SK-N-DZ (cell line): Measurements from ENCODE around the gene ASB16.

ENCODE experiments used
- DNase-seq: peaks from one replicate; pipeline ENCODE4 v3.0.0-alpha.2; 2015; ENCODE audit warnings: low spot score

The ASB16 gene

DNA sequence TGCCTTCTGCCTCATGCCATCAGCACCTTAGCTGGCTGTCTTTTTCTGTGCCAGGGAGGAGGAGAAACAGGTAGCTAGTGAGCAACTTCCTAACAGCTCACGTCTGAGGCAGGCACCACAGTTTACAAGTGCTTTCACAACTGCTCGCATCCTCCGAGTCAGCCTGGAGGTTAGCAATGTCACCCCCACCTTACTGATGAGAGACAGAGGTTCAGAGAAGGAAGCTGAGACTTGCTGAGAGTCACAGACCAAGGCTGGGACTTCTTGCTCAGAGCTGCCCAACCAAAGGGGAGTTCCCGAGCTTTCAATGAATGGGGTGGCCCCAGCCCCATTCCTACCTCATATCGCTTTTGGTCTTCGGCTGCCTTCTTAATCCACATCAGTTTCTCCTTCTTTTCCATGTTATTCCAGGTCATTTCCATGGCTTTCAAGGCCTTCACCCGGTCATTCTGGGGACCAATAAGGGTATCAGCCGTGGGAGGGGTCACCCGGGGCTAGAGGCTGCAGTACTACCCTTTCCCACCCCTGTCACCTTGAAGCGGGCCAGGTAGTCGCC, 39.4 kb downstream of the ASB16 start:
- DNase-seq, result no peak

DNA sequence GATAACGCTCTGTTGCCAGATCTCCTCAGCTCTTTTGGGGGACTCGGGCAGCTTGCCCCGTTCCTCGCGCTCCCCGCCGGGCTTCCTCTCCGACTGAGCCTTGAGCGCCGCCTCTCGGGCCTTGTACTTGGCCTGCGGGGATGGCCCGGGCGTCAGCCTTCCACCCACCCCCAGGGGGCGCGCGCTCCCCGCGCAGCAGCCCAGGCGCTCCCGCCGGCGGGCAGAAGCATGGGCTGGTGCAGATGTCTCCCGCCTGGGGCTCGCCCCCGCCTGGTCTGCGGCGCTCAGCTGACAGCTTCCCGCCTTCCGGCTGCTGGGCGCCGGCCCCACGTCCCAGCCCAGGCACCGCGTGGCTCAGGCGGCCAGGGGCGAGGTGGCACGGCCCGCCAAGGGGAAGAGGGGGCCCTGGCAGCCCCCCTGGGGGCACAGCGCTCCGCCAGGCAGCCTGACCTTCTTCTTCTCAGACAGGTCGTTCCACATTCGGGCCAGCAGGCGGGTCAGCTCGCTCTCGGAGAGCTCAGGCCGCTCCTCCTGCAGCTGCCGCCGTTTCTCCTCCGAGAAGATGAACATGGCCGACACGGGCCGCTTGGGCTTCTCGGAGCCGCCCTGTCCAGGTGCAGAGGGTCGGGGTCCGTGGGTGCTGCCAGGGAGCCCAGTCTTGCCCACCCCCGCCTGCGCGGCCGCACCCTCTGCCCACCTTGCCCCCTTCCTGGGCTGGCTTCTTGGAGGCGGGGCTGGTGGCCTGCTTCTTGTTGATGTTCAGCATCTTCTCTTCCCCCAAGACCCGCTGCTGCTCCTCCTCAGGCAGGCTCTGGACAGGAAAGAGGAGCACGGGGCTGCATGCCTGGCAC, 40.1 kb downstream of the ASB16 start:
- peak; percentile 91 for DNase-seq

DNA sequence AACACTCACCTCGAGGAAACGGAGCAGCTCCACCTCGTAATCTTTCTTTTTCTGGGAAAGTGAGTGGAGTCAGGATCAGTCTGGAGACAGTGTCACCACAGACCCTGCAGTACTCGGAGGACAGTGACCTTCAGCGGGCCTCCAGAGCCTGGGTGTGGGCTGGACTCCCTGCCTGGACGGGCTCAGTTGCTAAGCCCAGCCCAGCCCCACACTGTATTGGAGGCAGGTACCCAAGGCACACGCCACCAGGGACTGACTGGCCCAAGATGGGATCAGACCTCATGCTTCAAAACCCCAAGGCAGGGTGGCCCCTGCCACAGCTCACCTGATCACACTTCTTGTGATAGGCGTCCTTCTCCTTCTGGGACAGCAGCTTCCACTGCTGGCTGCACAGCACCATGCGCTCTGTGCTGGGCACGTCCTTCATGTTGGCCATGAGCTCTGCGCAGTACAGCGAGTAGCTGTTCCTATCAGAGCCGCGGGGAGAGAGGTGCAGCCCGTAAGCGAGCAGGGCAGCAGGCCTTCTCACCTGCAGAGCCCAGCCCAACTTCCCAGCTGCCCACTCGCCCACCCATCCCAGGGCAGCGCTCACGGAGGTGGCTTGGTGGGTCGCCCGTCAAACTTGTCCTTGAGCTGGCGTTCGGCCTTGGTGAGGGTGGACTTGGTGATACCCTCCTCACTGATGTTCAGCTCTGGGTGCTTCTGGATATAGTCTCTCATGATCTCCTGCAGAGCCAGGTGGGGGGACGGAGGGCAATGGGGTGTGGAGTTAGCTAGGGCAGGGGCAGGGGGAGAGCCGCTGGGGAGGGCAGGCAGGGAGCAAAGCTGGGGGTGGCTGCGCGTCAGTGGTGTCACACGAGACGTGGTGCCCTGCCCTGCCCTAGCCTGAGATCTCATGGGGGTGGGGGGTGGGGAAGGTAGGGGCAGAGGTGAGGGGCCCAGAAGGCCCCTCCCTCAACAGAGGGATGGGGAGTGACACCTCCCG, 41.1 kb downstream of the ASB16 start:
- no peak for DNase-seq

DNA sequence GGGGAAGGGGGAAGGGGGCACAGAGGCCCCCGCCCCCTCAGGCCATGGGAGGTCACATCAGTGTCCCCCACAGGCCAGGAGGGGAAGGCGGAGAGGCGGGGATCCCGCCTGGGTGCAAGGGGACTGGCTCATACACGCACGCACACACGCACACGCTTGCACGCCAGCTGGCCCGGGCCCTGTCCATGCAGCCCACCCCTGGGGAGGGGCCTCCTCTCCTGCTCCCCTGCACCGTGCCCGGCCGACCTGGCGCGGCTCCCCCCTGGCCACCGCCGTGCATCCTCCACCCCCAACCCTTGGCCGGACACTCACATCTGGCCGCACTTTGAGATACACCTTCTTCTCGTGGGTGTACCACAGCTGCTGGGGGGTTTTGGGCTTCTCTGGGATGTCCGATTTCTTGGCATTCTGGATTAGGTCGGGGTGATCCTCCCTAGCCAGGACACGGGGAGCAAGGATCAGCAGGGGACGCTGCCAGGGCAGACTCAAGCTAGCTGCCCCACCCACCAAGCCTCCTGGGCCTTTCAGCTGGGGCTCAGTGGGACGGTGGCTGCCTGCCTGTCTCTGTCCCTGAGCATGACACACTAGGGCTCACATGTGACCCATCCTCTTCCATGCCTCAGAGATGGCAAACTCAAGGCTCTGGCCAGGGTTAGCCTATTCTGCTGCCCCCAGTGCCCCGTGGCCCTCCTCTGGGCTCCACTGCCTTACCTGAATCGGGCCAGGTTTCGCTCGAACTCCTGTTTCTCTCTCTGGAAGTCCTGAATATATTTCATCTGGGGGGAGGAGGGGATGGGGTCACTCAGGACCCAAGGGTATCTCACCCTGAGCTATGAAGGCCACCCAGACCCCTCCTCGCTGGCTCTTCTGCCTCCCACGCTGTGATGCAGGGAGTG, 42.3 kb downstream of the ASB16 start:
- no peak for DNase-seq

DNA sequence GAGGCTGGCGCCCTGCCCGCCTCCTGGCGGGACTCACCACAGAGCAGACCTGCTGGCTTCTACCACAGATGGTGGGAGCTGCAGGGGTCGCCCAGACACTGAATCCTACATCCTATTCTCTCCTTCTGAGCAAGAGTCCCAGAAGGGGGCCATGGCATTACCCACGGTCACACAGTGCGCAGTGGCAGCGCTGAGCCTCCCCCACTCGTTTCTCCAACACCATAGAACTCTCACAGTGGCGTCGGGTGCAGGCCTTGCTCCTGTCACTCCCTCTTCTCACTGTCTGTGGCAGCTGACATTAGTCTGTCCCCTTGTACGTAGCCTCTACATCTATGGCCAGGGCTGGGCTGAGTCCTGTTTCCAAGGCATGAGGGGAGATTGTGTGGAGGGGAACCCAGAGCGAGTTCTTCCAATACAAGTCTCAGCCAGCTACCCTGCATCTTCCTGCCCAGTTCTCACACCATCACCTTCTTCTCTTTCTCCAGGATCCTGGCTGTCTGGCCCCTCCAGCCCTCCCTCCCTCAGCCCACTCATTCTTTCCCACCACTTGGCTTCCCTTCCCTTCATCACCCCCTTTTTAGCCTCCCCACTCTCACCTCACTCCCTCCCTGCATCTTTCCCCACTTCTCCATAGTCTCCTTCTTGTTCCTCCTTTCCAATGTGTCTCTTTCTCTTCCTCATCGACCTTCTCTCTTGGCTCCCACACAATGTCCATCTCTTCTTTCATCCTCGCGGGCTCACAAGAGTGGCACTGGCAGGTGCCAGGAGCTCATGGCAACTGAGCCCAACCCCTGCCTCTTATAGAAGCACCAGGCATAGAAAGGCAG, 43.1 kb downstream of the ASB16 start:
- no peak for DNase-seq

DNA sequence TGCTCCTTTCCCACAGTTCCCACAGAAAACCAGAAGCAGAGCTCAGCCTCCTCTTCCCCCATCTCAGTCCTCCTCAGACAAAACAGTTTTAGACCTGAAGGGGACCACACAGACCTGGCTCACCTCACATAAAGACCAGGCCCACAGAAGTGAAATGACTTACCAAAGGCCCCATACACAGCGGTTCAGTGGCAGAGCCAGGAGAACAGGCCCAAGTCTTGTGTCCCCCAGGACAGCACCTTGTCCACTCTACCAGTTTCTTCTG, 43.7 kb downstream of the ASB16 start:
- no peak for DNase-seq

DNA sequence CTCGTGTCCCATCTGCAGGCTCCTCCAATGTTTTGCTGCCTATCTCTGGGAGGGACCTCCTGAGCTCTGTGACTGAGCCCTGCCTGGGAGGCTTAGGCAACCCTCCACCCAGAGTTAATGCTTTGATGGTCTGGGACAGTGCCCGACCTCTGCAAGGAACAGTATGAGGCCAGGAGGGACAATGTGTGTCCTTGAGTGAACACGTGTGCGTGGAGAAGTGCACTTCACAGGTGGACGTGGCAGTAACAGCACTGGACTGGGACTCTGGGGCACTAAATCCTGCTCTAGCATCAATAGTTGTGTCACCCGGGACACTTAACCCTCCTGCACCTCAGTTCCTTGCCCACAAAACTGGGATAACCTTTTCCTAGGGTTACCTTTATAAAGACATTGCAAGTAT, 44.4 kb downstream of the ASB16 start:
- no peak for DNase-seq

DNA sequence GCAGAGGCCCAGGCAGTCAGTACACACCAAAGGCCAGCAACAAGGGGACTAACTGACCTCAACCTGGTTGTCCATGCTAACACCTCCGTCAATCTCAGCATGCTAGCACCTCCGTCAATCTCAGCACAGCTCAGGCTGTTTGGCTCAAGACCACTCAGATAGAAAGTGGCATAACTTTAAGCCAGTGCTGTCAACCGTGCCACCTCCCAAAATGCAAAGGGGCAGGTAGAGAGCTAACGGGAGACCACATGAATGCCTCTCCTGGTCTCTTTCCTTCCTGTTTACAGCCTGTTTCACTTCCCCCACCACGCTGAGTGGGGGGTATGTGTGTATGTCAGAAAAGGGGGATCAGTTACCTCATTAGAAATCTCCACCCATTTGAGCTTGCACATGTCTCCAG, 45.7 kb downstream of the ASB16 start:
- no peak for DNase-seq

DNA sequence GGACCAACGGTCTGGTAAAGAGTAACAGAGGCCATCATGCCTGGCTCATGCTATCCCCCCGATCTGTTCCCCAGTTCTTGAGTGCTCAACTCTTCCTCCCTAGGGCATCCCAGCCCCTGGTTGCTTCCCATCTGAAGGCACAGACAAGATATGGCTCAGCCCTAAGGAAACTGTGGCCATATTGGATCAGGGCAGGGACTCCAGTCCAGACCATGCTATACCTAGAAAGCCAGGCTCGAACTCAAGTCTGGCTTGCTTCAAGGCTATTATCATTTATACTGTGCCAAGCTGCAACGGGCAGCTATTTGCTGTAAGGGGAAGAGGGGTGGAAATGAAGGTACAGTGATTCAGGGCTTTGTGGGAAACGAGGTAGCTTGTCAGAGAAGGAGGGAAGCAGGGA, 46.2 kb downstream of the ASB16 start:
- no peak for DNase-seq

DNA sequence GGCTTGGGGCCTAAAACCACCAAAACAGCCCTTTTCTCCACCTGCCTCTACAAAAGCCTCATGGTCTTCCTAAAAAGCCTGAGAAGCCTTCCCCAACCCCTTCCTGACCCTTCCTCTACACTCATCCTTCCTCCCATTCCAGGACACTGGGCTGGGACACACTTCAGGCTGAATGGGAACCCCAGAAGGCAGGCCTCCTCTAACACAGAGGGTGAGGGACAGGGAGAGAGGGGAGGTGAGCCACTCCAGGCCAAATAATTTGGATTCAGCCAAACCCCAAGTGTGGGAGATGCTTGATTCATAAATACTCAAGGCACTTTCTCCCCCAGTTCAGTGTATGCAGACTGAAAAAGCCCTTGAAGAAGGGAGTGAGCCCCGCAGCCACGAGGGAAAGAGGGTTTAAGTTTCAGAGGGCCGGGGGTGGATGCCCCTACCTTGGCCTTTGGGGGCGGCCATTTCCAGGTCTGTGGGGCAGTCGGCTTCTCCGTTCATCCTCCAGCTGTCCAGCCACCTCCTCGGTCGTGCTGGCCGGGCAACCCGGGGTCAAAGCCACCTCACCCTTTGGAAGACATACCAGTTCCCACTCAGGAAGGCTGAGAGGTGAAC, 47.3 kb downstream of the ASB16 start:
- no peak for DNase-seq

DNA sequence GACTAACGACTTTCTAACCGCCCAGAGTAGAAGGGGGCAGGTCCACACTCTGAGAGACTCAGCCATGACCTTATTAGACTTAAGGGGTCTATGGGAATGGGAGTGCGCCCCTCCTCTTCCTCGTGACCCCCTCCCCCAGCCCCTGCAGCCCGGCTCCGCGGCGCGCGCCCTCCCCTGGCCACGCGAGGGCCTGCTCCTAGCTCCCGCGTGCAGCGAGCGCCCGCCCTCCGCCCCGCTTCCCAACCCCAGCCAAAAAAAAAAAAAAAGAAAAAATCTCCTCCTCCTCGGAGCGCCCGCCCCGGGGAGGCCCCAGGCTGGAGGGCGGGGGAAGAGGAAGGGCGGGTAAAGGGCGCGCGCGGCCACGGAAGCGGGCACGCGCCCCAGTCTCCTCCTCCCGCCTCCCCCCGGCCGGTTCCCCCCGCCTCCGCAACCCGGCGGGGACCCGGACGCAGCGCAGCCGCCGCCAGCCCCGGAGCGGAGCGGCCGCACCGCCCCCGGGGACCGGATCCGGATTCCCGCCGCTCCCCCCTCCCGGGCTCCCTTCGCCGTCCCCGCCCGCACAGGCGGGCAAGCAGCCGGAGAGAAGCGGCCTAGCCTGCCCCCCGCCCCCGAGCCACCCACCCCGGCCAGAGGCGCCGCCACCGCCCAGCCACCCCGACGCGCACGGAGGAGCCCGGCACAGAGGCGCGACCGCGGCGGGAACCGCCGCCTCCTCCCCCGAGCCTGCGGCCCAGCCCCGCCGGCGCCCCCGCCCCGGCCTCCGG, 48.0 kb downstream of the ASB16 start:
- peak; percentile 93 for DNase-seq

DNA sequence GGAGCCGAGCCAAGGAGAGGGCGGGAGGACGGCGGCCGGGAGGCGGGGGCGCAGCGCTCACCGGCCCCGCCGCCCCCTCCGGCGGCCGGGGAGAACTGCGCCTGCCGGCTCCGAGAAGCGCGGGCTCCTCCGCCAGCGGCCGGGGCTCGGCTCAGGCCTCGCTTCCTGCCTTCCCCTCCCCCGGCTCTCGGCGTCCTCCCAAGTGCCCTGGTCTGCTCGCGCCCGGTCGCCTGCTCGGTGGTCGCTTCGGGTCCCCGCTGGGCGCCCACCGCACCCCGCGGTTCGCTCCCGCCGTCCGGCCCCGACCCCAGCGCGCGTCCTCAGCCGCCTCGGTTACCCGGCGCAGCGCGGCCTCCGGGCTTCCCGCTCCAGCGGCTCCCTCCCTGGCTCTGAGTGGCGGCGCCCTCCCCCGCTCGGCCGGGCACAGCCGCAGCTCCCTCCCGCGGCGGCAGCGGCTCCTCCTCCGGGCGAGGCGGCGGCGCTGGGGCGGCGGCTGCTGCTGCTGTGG, 48.7 kb downstream of the ASB16 start:
- peak; percentile 66 for DNase-seq

DNA sequence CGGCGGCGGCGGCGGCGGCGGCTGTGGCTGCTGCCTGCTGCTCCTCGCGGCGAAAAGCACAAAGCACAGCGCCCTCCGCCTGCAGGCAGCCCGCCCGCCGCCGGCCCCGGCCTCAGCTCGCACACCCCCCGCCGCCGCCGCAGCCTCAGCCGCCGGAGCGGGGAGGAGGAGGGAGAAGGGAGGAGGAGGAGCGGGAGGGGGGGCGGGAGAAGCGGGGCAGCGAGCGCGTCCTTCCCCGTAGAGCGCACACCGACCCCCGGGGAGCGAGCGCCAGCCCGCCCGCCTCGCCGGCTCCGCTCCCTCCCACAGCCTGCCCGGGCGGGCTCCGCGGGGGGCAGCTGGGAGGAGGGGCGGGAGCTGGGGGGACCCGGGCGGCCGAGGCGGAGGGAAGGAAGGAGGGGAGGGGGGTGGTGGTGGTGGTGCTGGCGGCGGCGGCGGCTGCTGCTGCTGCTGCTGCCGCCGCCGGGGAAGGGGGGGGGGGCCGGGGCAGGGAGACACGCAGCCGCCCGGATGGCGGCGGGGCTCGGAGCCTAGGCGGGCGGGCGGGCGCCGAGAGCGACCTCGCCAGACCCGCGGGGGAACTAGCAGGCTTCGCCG, 49.2 kb downstream of the ASB16 start, which contains the start of gene UBTF:
TSS of gene UBTF (minus strand) at position 60 of the 597 bp plus-strand sequence. CDS start 1,446 bp downstream, outside the sequence.
- DNase-seq, result peak; percentile 71

DNA sequence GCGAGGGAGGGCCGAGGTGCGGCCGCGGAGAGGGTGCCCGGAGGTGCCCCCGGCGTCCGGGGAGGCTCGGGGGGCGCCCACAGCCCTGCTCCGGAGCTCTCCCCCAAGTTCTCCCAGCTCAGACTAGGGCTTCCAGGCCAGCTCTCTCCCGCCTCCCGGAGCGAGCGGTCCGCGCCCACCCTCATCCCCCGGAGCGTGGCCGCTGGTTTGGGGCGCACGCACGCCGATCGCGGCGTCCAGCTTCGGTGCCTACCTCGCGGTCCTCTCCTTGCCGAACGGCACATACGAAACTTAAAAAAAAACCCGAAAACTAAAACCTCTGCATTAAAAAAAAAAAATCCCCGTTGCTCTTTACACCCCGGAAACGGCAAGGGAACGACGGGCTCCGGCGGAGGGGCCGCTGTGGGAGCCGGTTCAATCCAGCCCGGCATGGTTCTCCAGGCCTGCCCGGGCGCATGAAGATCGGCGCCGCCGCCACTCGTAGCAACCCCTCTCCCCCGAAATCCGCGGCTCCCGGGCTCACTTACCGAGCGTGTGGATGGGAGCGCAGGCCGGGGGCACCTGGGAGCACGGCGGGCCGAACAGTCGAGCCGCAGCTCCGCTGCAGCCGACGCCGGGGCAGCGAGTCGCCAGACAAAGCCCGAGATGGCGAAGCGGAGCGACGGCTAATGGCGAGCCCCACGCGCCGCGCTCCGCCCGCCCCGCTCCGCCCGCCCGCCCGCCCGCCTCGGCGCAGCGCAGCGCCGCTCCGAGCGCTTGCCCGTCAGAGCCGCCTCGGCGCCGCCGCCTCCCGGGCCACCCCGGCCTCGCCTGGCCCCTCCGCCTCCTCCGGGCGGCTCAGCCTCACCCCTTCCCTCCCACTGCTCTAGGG, 49.9 kb downstream of the ASB16 start:
- DNase-seq, result no peak

DNA sequence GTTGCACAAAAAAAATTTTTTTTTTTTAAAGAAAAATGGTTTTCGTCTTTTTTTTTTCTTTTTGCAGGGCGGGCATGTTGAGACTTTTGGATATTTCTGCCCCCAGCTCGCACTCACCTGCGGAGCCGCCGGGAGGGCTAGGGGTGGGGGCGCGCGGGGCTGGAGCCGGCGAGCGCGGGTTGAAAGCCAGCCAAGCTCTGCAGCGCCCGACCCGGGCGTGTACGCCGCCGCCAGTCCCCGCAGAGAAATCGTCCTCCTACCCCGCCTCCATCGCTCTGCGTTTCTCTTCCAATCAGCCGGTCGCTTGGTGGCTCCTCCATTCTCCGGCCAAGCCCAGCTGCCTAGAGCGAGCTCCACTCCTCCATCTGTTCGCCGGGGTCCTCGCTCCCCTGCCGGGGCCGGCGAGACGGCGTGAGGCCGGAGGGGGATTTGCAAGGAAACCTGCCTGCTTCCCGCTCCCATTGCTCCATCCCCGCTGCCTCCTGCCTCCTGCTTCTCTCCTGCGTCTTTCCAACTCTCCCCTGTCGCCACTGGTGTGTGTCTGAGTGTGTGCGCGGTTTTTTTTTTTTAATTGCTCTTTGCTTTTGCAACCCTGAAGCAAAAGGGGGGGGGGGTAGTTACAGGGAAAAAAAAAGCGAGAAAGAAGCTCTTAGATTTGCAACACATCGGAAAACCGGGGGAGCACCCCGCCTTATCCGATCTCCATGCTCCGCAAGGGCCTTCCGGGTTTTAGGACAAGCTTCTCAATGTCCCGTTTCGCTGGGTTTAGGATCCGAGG, 50.8 kb downstream of the ASB16 start:
- peak; percentile 88 for DNase-seq

DNA sequence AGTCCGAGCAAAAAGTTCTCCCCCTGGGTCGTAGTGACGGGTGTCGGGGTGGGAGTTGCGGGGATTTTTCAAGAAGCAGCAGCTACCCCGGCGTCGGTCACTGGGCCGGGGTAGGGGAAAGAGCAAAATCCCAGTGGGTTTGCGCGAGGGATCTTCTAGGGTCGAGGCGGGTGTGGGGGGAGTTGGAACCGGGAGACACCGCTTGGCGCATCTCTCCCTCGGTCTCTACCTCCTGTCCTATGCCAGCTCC, 51.3 kb downstream of the ASB16 start:
- no peak for DNase-seq
